K562 (cell line): Measurements from ENCODE around the gene CST3. TPM values are rescaled to one million over a fixed set of nuclear protein-coding genes. Genes with fewer than 3 reads are reported as not detected.
A peak's percentile ranks its signal among the peaks of the same experiment; 100 is the strongest.

Experiments used
- ARID1B ChIP-seq: fragments of 450-650 bp; IDR thresholded peaks from 2 replicates; pipeline ENCODE4 v1.6.1; 2016; ENCODE audit warnings: antibody characterized with exemption, mild to moderate bottlenecking, inconsistent platforms
- BHLHE40 ChIP-seq: IDR thresholded peaks from 2 replicates; pipeline ENCODE4 v1.6.1; 2011; ENCODE audit warnings: low read length, improper control_type of control experiment
- JUND ChIP-seq, 2 experiments: IDR thresholded peaks; 2 replicates in 1 of 2; 3 replicates in 1 of 2; pipeline ENCODE4 v1.6.1; 2011; ENCODE audit warnings: borderline replicate concordance in 2 of 2, low read depth in 2 of 2, low read length in 2 of 2, improper control_type of control experiment in 1 of 2, missing biosample characterization in 1 of 2, missing genetic modification characterization in 1 of 2, missing genetic modification reagents in 1 of 2
- NR2C2 ChIP-seq, 2 experiments: fragments of 200-800 bp in 1 of 2; sonication (Bioruptor generic) in 1 of 2; sonication (generic) in 1 of 2; formaldehyde crosslinking in 1 of 2; IDR thresholded peaks; 2 replicates each; pipeline versions ENCODE4 v1.6.1 to v1.8.0; 2016 to 2022; ENCODE audit warnings: mild to moderate bottlenecking in 1 of 2, missing compliant biosample characterization in 1 of 2, missing genetic modification characterization in 1 of 2, missing genetic modification reagents in 1 of 2
- PRMT5 ChIP-seq: sonication (generic); formaldehyde crosslinking; IDR thresholded peaks from 2 replicates; pipeline ENCODE4 v1.5.0; 2020; ENCODE audit warnings: missing genetic modification reagents
- RAD21 ChIP-seq, 2 experiments: fragments of 250-450 bp in 1 of 2; fragments of 450-650 bp in 1 of 2; sonication (Bioruptor Pico) in 1 of 2; formaldehyde crosslinking in 1 of 2; IDR thresholded peaks in 1 of 2; conservative IDR thresholded peaks in 1 of 2; 2 replicates each; pipeline versions ENCODE4 v1.4.0 to v1.8.0; 2020 to 2022; ENCODE audit warnings: mild to moderate bottlenecking in 2 of 2, moderate library complexity in 1 of 2
- RB1 ChIP-seq: fragments of 450-650 bp; IDR thresholded peaks from 2 replicates; pipeline ENCODE4 v1.6.1; 2017; ENCODE audit warnings: low read depth, mild to moderate bottlenecking
- SMC3 ChIP-seq: conservative IDR thresholded peaks from 2 replicates; pipeline ENCODE4 v1.6.1; 2011; ENCODE audit warnings: low read depth, low read length, improper control_type of control experiment; ENCODE audit not compliant: insufficient read depth
- TCF7L2 ChIP-seq: fragments of 150-350 bp; IDR thresholded peaks from 2 replicates; pipeline ENCODE4 v1.6.1; 2016; ENCODE audit warnings: low read depth, mild to moderate bottlenecking, low read length, moderate library complexity
- THRA ChIP-seq: fragments of 450-650 bp; IDR thresholded peaks from 2 replicates; pipeline ENCODE4 v1.6.1; 2017; ENCODE audit warnings: mild to moderate bottlenecking, moderate library complexity
- U2AF1 ChIP-seq: fragments of 200-400 bp; formaldehyde crosslinking; optimal IDR thresholded peaks from 2 replicates; pipeline ENCODE3; 2017; ENCODE audit warnings: mild to moderate bottlenecking, low read depth, low read length, moderate library complexity
- ZBTB17 ChIP-seq: fragments of 450-650 bp; formaldehyde crosslinking; IDR thresholded peaks from 2 replicates; pipeline ENCODE4 v1.4.0; 2020; ENCODE audit warnings: mild to moderate bottlenecking
- ZNF174 ChIP-seq: fragments of 250-450 bp; sonication (Bioruptor Pico); IDR thresholded peaks from 2 replicates; pipeline ENCODE4 v1.4.0; 2020; ENCODE audit warnings: mild to moderate bottlenecking
- ZNF561 ChIP-seq: fragments of 450-650 bp; formaldehyde crosslinking; conservative IDR thresholded peaks from 2 replicates; pipeline ENCODE4 v1.4.0; 2020; ENCODE audit warnings: mild to moderate bottlenecking, moderate library complexity
- ZNF586 ChIP-seq: fragments of 450-650 bp; formaldehyde crosslinking; conservative IDR thresholded peaks from 2 replicates; pipeline ENCODE4 v1.4.0; 2020; ENCODE audit warnings: mild to moderate bottlenecking, moderate library complexity
- polyA plus RNA-seq, 8 experiments: library from polyadenylated mRNA; depleted of rRNA in 4 of 8; stranded (reverse) in 5 of 8; unstranded in 3 of 8; fragments of >200 nt; fragmentation: Nextera tagmentation in 2 of 8; fragmentation: Illumina TruSeq in 1 of 8; extraction: Ambion mirVana in 2 of 8; extraction: Trizol in 1 of 8; gene quantifications; 2 replicates each; pipeline versions ENCODE4 v1.2.1 to v1.2.3, GENCODE V29; 2011 to 2014; ENCODE audit warnings: inconsistent platforms in 1 of 8, missing spikeins in 1 of 8
- total RNA-seq, 7 experiments: library from RNA; depleted of rRNA in 6 of 7; stranded (reverse); fragments of >200 nt in 6 of 7; fragmentation: Illumina TruSeq in 2 of 7; extraction: Trizol in 2 of 7; gene quantifications; 2 replicates each; pipeline versions ENCODE4 v1.2.1 to v1.2.3, GENCODE V29; 2011 to 2021; ENCODE audit warnings: low replicate concordance in 1 of 7
- TF ChIP-seq, protein P1 (sequence below), 2 experiments: fragments of 450-650 bp; IDR thresholded peaks; 2 replicates each; pipeline ENCODE4 v1.6.1; 2016
- TF ChIP-seq, protein P2 (sequence below): fragments of 450-650 bp; formaldehyde crosslinking; IDR thresholded peaks from 2 replicates; pipeline ENCODE4 v1.4.0; 2020; ENCODE audit warnings: mild to moderate bottlenecking, moderate library complexity
- TF ChIP-seq, protein P3 (sequence below): fragments of 450-650 bp; formaldehyde crosslinking; IDR thresholded peaks from 2 replicates; pipeline ENCODE4 v1.4.0; 2020; ENCODE audit warnings: mild to moderate bottlenecking, moderate library complexity
- TF ChIP-seq, protein P4 (sequence below): fragments of 250-450 bp; sonication (Bioruptor Pico); IDR thresholded peaks from 2 replicates; pipeline ENCODE4 v1.8.0; 2022; ENCODE audit warnings: moderate library complexity, mild to moderate bottlenecking, inconsistent platforms
- TF ChIP-seq, protein P5 (sequence below): fragments of 250-450 bp; sonication (Bioruptor Pico); IDR thresholded peaks from 2 replicates; pipeline ENCODE4 v1.5.0; 2022; ENCODE audit warnings: mild to moderate bottlenecking

The CST3 gene
- total and polyA plus RNA-seq, 9 of the 15 experiments (the other 6 are each of a cell fraction or from before 2014, with no cell fraction given) = 8.7 to 113 (median 48.5) TPM

- TF ChIP-seq, protein P1, sequence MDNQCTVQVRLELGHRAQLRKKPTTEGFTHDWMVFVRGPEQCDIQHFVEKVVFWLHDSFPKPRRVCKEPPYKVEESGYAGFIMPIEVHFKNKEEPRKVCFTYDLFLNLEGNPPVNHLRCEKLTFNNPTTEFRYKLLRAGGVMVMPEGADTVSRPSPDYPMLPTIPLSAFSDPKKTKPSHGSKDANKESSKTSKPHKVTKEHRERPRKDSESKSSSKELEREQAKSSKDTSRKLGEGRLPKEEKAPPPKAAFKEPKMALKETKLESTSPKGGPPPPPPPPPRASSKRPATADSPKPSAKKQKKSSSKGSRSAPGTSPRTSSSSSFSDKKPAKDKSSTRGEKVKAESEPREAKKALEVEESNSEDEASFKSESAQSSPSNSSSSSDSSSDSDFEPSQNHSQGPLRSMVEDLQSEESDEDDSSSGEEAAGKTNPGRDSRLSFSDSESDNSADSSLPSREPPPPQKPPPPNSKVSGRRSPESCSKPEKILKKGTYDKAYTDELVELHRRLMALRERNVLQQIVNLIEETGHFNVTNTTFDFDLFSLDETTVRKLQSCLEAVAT (IDR thresholded peaks at IDR 0.05) = no peak
- TF ChIP-seq ZBTB17 = no peak
- TF ChIP-seq, protein P2, sequence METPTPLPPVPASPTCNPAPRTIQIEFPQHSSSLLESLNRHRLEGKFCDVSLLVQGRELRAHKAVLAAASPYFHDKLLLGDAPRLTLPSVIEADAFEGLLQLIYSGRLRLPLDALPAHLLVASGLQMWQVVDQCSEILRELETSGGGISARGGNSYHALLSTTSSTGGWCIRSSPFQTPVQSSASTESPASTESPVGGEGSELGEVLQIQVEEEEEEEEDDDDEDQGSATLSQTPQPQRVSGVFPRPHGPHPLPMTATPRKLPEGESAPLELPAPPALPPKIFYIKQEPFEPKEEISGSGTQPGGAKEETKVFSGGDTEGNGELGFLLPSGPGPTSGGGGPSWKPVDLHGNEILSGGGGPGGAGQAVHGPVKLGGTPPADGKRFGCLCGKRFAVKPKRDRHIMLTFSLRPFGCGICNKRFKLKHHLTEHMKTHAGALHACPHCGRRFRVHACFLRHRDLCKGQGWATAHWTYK (CRISPR knock-in tag) = no peak
- no peak for TF ChIP-seq THRA
- TF ChIP-seq RB1 = peak; percentile 32; the same call in 1 of the 2 replicates
- TF ChIP-seq, protein P3, sequence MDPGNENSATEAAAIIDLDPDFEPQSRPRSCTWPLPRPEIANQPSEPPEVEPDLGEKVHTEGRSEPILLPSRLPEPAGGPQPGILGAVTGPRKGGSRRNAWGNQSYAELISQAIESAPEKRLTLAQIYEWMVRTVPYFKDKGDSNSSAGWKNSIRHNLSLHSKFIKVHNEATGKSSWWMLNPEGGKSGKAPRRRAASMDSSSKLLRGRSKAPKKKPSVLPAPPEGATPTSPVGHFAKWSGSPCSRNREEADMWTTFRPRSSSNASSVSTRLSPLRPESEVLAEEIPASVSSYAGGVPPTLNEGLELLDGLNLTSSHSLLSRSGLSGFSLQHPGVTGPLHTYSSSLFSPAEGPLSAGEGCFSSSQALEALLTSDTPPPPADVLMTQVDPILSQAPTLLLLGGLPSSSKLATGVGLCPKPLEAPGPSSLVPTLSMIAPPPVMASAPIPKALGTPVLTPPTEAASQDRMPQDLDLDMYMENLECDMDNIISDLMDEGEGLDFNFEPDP = no peak
- TF ChIP-seq JUND (IDR thresholded peaks at IDR 0.05; ENCODE audit: borderline replicate concordance, low read depth, low read length) = peak; percentile 33; the same call in 1 of the 2 replicates
- no peak for TF ChIP-seq JUND (tag; IDR thresholded peaks at IDR 0.05; ENCODE audit: borderline replicate concordance, low read depth, low read length)
- peak; percentile 75 for TF ChIP-seq SMC3
- TF ChIP-seq BHLHE40 = no peak
- no peak for TF ChIP-seq PRMT5
- TF ChIP-seq ZNF586 (CRISPR knock-in tag) = no peak
- TF ChIP-seq TCF7L2 = no peak
- TF ChIP-seq U2AF1 = no peak
- TF ChIP-seq, protein P4, sequence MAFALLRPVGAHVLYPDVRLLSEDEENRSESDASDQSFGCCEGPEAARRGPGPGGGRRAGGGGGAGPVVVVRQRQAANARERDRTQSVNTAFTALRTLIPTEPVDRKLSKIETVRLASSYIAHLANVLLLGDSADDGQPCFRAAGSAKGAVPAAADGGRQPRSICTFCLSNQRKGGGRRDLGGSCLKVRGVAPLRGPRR = no peak
- no peak for TF ChIP-seq ZNF561 (CRISPR knock-in tag)
- peak; percentile 64 to 79 for TF ChIP-seq RAD21 (CRISPR knock-in tag; conservative IDR thresholded peaks at IDR 0.05 in 1 of 2, IDR thresholded peaks at IDR 0.05 in 1 of 2)
- no peak for TF ChIP-seq NR2C2 (CRISPR knock-in tag; IDR thresholded peaks at IDR 0.05)
- no peak for TF ChIP-seq NR2C2 (tag; IDR thresholded peaks at IDR 0.05)
- no peak for TF ChIP-seq ZNF174
- TF ChIP-seq, protein P5, sequence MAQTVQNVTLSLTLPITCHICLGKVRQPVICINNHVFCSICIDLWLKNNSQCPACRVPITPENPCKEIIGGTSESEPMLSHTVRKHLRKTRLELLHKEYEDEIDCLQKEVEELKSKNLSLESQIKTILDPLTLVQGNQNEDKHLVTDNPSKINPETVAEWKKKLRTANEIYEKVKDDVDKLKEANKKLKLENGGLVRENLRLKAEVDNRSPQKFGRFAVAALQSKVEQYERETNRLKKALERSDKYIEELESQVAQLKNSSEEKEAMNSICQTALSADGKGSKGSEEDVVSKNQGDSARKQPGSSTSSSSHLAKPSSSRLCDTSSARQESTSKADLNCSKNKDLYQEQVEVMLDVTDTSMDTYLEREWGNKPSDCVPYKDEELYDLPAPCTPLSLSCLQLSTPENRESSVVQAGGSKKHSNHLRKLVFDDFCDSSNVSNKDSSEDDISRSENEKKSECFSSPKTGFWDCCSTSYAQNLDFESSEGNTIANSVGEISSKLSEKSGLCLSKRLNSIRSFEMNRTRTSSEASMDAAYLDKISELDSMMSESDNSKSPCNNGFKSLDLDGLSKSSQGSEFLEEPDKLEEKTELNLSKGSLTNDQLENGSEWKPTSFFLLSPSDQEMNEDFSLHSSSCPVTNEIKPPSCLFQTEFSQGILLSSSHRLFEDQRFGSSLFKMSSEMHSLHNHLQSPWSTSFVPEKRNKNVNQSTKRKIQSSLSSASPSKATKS (CRISPR knock-in tag) = no peak
- TF ChIP-seq ARID1B = no peak
Measured at GRCh38 chr20:23606652-23607049, 31.1 kb downstream of the CST3 start (continued).
